CD4-positive, alpha-beta T cell (primary cell): ENCODE data around the gene UGT1A1. TPM values are rescaled to one million over a fixed set of nuclear protein-coding genes. Genes with fewer than 3 reads are reported as not detected.
A peak's percentile ranks its signal among the peaks of the same experiment; 100 is the strongest.

Experiments
- ATAC-seq: fragments of 200-7000 bp; cut with Tn5 transposase; one replicate; pipeline ENCODE4 v1.10.0; 2022; ENCODE audit warnings: mild to moderate bottlenecking; ENCODE audit not compliant: poor library complexity
- CTCF ChIA-PET: fragments of 350-600 bp; sonication (Branson Sonifier 250); formaldehyde crosslinking; loops from one replicate; lab custom pipeline; 2021; ENCODE audit warnings: antibody characterized with exemption, inconsistent platforms; lab: Charles Lee
- POLR2A ChIA-PET: fragments of 350-600 bp; sonication (Branson Sonifier 250); formaldehyde crosslinking; loops from one replicate; lab custom pipeline; 2021; ENCODE audit warnings: antibody characterized with exemption, inconsistent platforms; lab: Charles Lee
- DNase-seq, 14 experiments: peaks; one replicate each; pipeline ENCODE4 v3.0.0-alpha.2; 2013 to 2020; ENCODE audit warnings: mixed read lengths in 2 of 14
- H3K27ac ChIP-seq, 2 donors: one replicate each; pipeline versions ENCODE4 v1.5.1 to v1.7.0; 2013; ENCODE audit warnings: low read length in 2 of 2, low read depth in 1 of 2, mild to moderate bottlenecking in 1 of 2
- H3K27me3 ChIP-seq, 2 experiments: 1 replicate in 1 of 2; 2 replicates in 1 of 2; pipeline versions ENCODE4 v1.6.1 to v1.7.0; 2013; ENCODE audit warnings: low read length in 2 of 2, control low read depth in 1 of 2, mild to moderate bottlenecking in 1 of 2, moderate library complexity in 1 of 2; ENCODE audit not compliant: insufficient read depth in 2 of 2, control insufficient read depth in 1 of 2
- H3K36me3 ChIP-seq: one replicate; pipeline ENCODE4 v1.6.1; 2013; ENCODE audit warnings: low read length, control low read depth; ENCODE audit not compliant: insufficient read depth
- H3K4me1 ChIP-seq: one replicate; pipeline ENCODE4 v1.6.1; 2013; ENCODE audit warnings: low read length, control low read depth; ENCODE audit not compliant: insufficient read depth
- H3K4me3 ChIP-seq: one replicate; pipeline ENCODE4 v1.5.1; 2013; ENCODE audit warnings: mild to moderate bottlenecking, low read length, moderate library complexity
- H3K9me3 ChIP-seq, 2 experiments: 1 replicate in 1 of 2; 2 replicates in 1 of 2; pipeline versions ENCODE4 v1.6.1 to v1.7.0; 2013; ENCODE audit warnings: low read length in 2 of 2, mild to moderate bottlenecking in 2 of 2, control low read depth in 1 of 2, moderate library complexity in 1 of 2; ENCODE audit not compliant: control insufficient read depth in 1 of 2, insufficient read depth in 1 of 2
- H3K27ac Mint-ChIP-seq: one replicate; pipeline ENCODE4 v1.8.0; 2020; ENCODE audit warnings: mixed read lengths
- H3K27me3 Mint-ChIP-seq: one replicate; pipeline ENCODE4 v1.8.0; 2021; ENCODE audit warnings: mixed read lengths
- H3K36me3 Mint-ChIP-seq: one replicate; pipeline ENCODE4 v1.8.0; 2021; ENCODE audit warnings: low read depth, mixed read lengths
- H3K4me1 Mint-ChIP-seq: one replicate; pipeline ENCODE4 v1.8.0; 2021; ENCODE audit warnings: low read depth, mixed read lengths
- H3K4me3 Mint-ChIP-seq: one replicate; pipeline ENCODE4 v1.8.0; 2020; ENCODE audit warnings: mild to moderate bottlenecking, mixed read lengths
- H3K9me3 Mint-ChIP-seq: one replicate; pipeline ENCODE4 v1.8.0; 2020; ENCODE audit warnings: mixed read lengths
- CTCF ChIP-seq: fragments of 200-600 bp; IDR thresholded peaks from one replicate; pipeline ENCODE4 v1.8.0; 2022; ENCODE audit warnings: antibody characterized with exemption, mild to moderate bottlenecking
- intact Hi-C, 2 experiments: fragments of 100-400 bp; cut with DNase I in 1 of 2; cut with micrococcal nuclease in 1 of 2; formaldehyde crosslinking; loops; one replicate each; pipeline versions ENCODE4 v1.15.1 to v1.9.0; 2023 to 2025; cut with DNase I, micrococcal nuclease
- total RNA-seq, 174 experiments: library from RNA in 2 of 174; stranded (reverse) in 2 of 174; gene quantifications; one replicate each; pipeline ENCODE4 v1.2.3 and lab custom pipeline; 2021 to 2026

Gene UGT1A1
- total RNA-seq, 2 experiments from 2014 or later, result not detected

- POLR2A ChIA-PET, result no interaction called here
- Mint-ChIP-seq H3K4me1 (no peaks in the 10 kb centered on the region), H3K27ac (no peak overlapping the region), H3K27me3 (peaks cover 10% of the 10 kb centered on the region), H3K36me3 (no peaks in the 10 kb centered on the region), H3K9me3 (no peaks in the 10 kb centered on the region), H3K4me3 (no peak overlapping the region)
- Histone ChIP-seq H3K4me1 (no peaks in the 10 kb centered on the region), H3K36me3 (no peaks in the 10 kb centered on the region), H3K9me3 (peaks cover 0 to 10% of the 10 kb centered on the region in 2 experiments), H3K27me3 (peaks cover 6 to 8% of the 10 kb centered on the region in 2 experiments), H3K4me3 (no peak overlapping the region), H3K27ac (no peak overlapping the region)
- DNase-seq (peak in 1 of 14 experiments; percentile 27), ATAC-seq (no peak)
- intact Hi-C loops, result no loop called here
- no peak for TF ChIP-seq CTCF
- CTCF ChIA-PET, result no interaction called here
Measured at GRCh38 chr2:233811087-233811486, 51.0 kb downstream of the UGT1A1 start.

- CTCF ChIA-PET, result no interaction called here
- peaks cover 0 to 10% of the 10 kb centered on the region in 2 experiments for H3K9me3 ChIP-seq
- POLR2A ChIA-PET, result no interaction called here
- Mint-ChIP-seq H3K27me3 (peaks cover 10% of the 10 kb centered on the region), H3K9me3 (no peaks in the 10 kb centered on the region), H3K4me3 (no peak overlapping the region), H3K27ac (no peak overlapping the region), H3K36me3 (no peaks in the 10 kb centered on the region), H3K4me1 (no peaks in the 10 kb centered on the region)
- no peak overlapping the region for H3K27ac ChIP-seq
- H3K36me3 ChIP-seq, result no peaks in the 10 kb centered on the region
- no peak overlapping the region for H3K4me3 ChIP-seq
- ATAC-seq (no peak), DNase-seq (peak in 1 of 14 experiments; percentile 17)
- no peak for TF ChIP-seq CTCF
- no peaks in the 10 kb centered on the region for H3K4me1 ChIP-seq
- H3K27me3 ChIP-seq, result peaks cover 8% of the 10 kb centered on the region in 2 experiments
- intact Hi-C loops, result no loop called here
Measured at GRCh38 chr2:233811732-233812131, 51.7 kb downstream of the UGT1A1 start.

- DNase-seq (peak in 1 of 14 experiments; percentile 12), ATAC-seq (no peak)
- ChIA-PET CTCF (interaction anchor here (0.5 kb wide), 1 partner anchor 123 kb away, joined by 3 read pairs; no protein-coding TSS in a partner anchor), POLR2A (no interaction called here)
- intact Hi-C loops, result no loop called here
- peaks cover 0 to 18% of the 10 kb centered on the region in 2 experiments for H3K9me3 ChIP-seq
- no peak overlapping the region for H3K4me3 ChIP-seq
- H3K4me3 Mint-ChIP-seq, result no peak overlapping the region
- H3K27me3 ChIP-seq, result peaks cover 6 to 8% of the 10 kb centered on the region in 2 experiments
- H3K36me3 ChIP-seq, result no peaks in the 10 kb centered on the region
- peaks cover 14% of the 10 kb centered on the region for H3K27me3 Mint-ChIP-seq
- no peaks in the 10 kb centered on the region for H3K9me3 Mint-ChIP-seq
- TF ChIP-seq CTCF, result no peak
- no peaks in the 10 kb centered on the region for H3K36me3 Mint-ChIP-seq
- no peak overlapping the region for H3K27ac ChIP-seq
- H3K27ac Mint-ChIP-seq, result no peak overlapping the region
- no peaks in the 10 kb centered on the region for H3K4me1 Mint-ChIP-seq
- no peaks in the 10 kb centered on the region for H3K4me1 ChIP-seq
Measured at GRCh38 chr2:233813236-233814055, 53.4 kb downstream of the UGT1A1 start.
